Measurements from ENCODE around the gene SLF2. TPM values are rescaled to one million over a fixed set of nuclear protein-coding genes. Genes with fewer than 3 reads are reported as not detected.

SLF2 gene
- total RNA-seq, 1 experiment from 2014 or later, result 43.0 TPM

GRCh38 chr10:100895896-100896295 lies 16.9 kb upstream of the SLF2 start:
- ChIA-PET CTCF (interaction anchor here (1.0 to 1.1 kb wide), 2 partner anchors 18 to 119 kb away, joined by 3 read pairs; no protein-coding TSS in a partner anchor), RAD21 (ENCODE audit: low non-redundant PET in 1 of 2, low total read pairs in 2 of 2, uncharacterized antibody in 2 of 2, unreplicated experiment in 2 of 2) (no interaction called here), POLR2A (interaction anchor here (1.4 kb wide), 1 partner anchor 17 kb away, joined by 5 read pairs; the partner anchor contains the start of gene SLF2)
- Histone ChIP-seq H3K27ac (ENCODE audit: low read depth, low read length) (no peak overlapping the region), H3K27me3 (ENCODE audit: insufficient read depth, low read length) (no peaks in the 10 kb centered on the region), H3K4me1 (ENCODE audit: control insufficient read depth in 1 of 2, insufficient read depth in 2 of 2, low read length in 2 of 2) (peaks cover 17 to 35% of the 10 kb centered on the region in 2 experiments), H3K9me3 (ENCODE audit: control insufficient read depth in 1 of 2, insufficient read depth in 1 of 2, low read depth in 1 of 2, low read length in 2 of 2) (no peaks in the 10 kb centered on the region), H3K4me2 (ENCODE audit: low read length) (no peak overlapping the region), H3K9me2 (ENCODE audit: insufficient read depth) (no peaks in the 10 kb centered on the region), H4K20me1 (ENCODE audit: insufficient read depth) (no peaks in the 10 kb centered on the region), H3K36me3 (ENCODE audit: control insufficient read depth in 1 of 2, insufficient read depth in 2 of 2, low read length in 2 of 2) (no peaks in the 10 kb centered on the region), H3K79me2 (ENCODE audit: insufficient read depth, low read length) (no peaks in the 10 kb centered on the region), H3K9ac (ENCODE audit: low read length) (no peak overlapping the region), H2AFZ (ENCODE audit: low read depth, low read length, poor library complexity, severe bottlenecking) (peak overlapping the region; percentile 32), H3K4me3 (replicated peaks in 1 of 2; ENCODE audit: low read depth in 1 of 2, low read length in 2 of 2) (no peak overlapping the region)
- no peak for TF ChIP-seq SRF (IDR thresholded peaks at IDR 0.05; ENCODE audit: low read depth)
- no peak for TF ChIP-seq ZNF274 (IDR thresholded peaks at IDR 0.05; ENCODE audit: low read depth, low read length)
- no peak for TF ChIP-seq FOSL1 (IDR thresholded peaks at IDR 0.05; ENCODE audit: low read depth)
- TF ChIP-seq ATF3 (IDR thresholded peaks at IDR 0.05), result no peak
- no peak for TF ChIP-seq POLR2AphosphoS5 (IDR thresholded peaks at IDR 0.05; ENCODE audit: low read depth, low read length)
- TF ChIP-seq ELF1 (IDR thresholded peaks at IDR 0.05; ENCODE audit: borderline replicate concordance, low read depth), result no peak
- no peak for TF ChIP-seq YY1 (IDR thresholded peaks at IDR 0.05; ENCODE audit: extremely low read depth, insufficient replicate concordance, low read depth, low read length)
- no peak for TF ChIP-seq CEBPB (IDR thresholded peaks at IDR 0.05; ENCODE audit: low read depth)
- no peak for TF ChIP-seq MAX (IDR thresholded peaks at IDR 0.05)
- DNase-seq (ENCODE audit: low read depth, low spot score), result no peak
- intact Hi-C loops (cut with micrococcal nuclease), result no loop called here
- ATAC-seq, result no peak
- no TSS peak for BruUV-seq (replicated peaks)

- Histone ChIP-seq H2AFZ (ENCODE audit: low read depth, low read length, poor library complexity, severe bottlenecking) (no peak overlapping the region), H3K79me2 (ENCODE audit: insufficient read depth, low read length) (no peaks in the 10 kb centered on the region), H3K27me3 (ENCODE audit: insufficient read depth, low read length) (no peaks in the 10 kb centered on the region), H3K36me3 (ENCODE audit: control insufficient read depth in 1 of 2, insufficient read depth in 2 of 2, low read length in 2 of 2) (no peaks in the 10 kb centered on the region), H3K9me2 (ENCODE audit: insufficient read depth) (no peaks in the 10 kb centered on the region), H4K20me1 (ENCODE audit: insufficient read depth) (no peaks in the 10 kb centered on the region), H3K4me3 (replicated peaks in 1 of 2; ENCODE audit: low read depth in 1 of 2, low read length in 2 of 2) (no peak overlapping the region), H3K9ac (ENCODE audit: low read length) (no peak overlapping the region), H3K27ac (ENCODE audit: low read depth, low read length) (no peak overlapping the region), H3K4me1 (ENCODE audit: control insufficient read depth in 1 of 2, insufficient read depth in 2 of 2, low read length in 2 of 2) (peaks cover 12 to 27% of the 10 kb centered on the region in 2 experiments), H3K4me2 (ENCODE audit: low read length) (no peak overlapping the region), H3K9me3 (ENCODE audit: control insufficient read depth in 1 of 2, insufficient read depth in 1 of 2, low read depth in 1 of 2, low read length in 2 of 2) (no peaks in the 10 kb centered on the region)
- ChIA-PET CTCF (interaction anchor here (1.0 to 1.2 kb wide), 3 partner anchors 8 to 118 kb away, joined by 3 to 5 read pairs (median 3); no protein-coding TSS in a partner anchor), RAD21 (ENCODE audit: low non-redundant PET in 1 of 2, low total read pairs in 2 of 2, uncharacterized antibody in 2 of 2, unreplicated experiment in 2 of 2) (no interaction called here), POLR2A (interaction anchor here (1.4 kb wide), 1 partner anchor 16 kb away, joined by 5 read pairs; the partner anchor contains the start of gene SLF2)
- intact Hi-C loops (cut with micrococcal nuclease), result no loop called here
- ATAC-seq, result no peak
- no peak for DNase-seq (ENCODE audit: low read depth, low spot score)
- no TSS peak for BruUV-seq (replicated peaks)
- TF ChIP-seq YY1 (IDR thresholded peaks at IDR 0.05; ENCODE audit: extremely low read depth, insufficient replicate concordance, low read depth, low read length) (no peak), POLR2A (IDR thresholded peaks at IDR 0.05; ENCODE audit: borderline replicate concordance, extremely low read depth, insufficient read depth, insufficient read length) (no peak), ZFX (IDR thresholded peaks at IDR 0.05) (no peak), EZH2phosphoT487 (IDR thresholded peaks at IDR 0.05; ENCODE audit: borderline replicate concordance) (no peak), ATF3 (IDR thresholded peaks at IDR 0.05) (no peak), SRF (IDR thresholded peaks at IDR 0.05; ENCODE audit: low read depth) (no peak), EGR1 (IDR thresholded peaks at IDR 0.05; ENCODE audit: low read depth) (no peak), POLR2AphosphoS5 (IDR thresholded peaks at IDR 0.05; ENCODE audit: low read depth, low read length) (no peak), ZBTB33 (IDR thresholded peaks at IDR 0.05; ENCODE audit: extremely low read depth, insufficient replicate concordance, low read length) (no peak), FOSL1 (IDR thresholded peaks at IDR 0.05; ENCODE audit: low read depth) (no peak), CEBPB (IDR thresholded peaks at IDR 0.05; ENCODE audit: low read depth) (no peak), MAX (IDR thresholded peaks at IDR 0.05) (no peak), JUND (IDR thresholded peaks at IDR 0.05) (no peak), SIN3A (IDR thresholded peaks at IDR 0.05; ENCODE audit: low read depth) (no peak), EZH2 (IDR thresholded peaks at IDR 0.05) (no peak), ELF1 (IDR thresholded peaks at IDR 0.05; ENCODE audit: borderline replicate concordance, low read depth) (no peak)
Measured at GRCh38 chr10:100896876-100897461, 15.8 kb upstream of the SLF2 start.

Data from HCT116 (cell line).